Measurements from ENCODE around the gene DHX34.

Gene DHX34

GRCh38 chr19:47417746-47418691, 68.9 kb downstream of the DHX34 start:
- no peak for DNase-seq (ENCODE audit: low read depth in 3 of 3)

- DNase-seq (ENCODE audit: low read depth in 3 of 3): no peak
These were observed 69.5 kb downstream of the DHX34 start for GRCh38 chr19:47418692-47419029.

- DNase-seq (ENCODE audit: low read depth in 3 of 3): no peak
These were observed 70.1 kb downstream of the DHX34 start, which contains the start of gene MEIS3 for GRCh38 chr19:47419030-47419783. Gene MEIS3 (minus strand): TSS chr19:47419527. CDS start chr19:47419081, 446 bp downstream.

- no peak for DNase-seq (ENCODE audit: low read depth in 3 of 3)
These were observed 70.7 kb downstream of the DHX34 start for GRCh38 chr19:47419789-47420188.

- no peak for DNase-seq (ENCODE audit: low read depth in 3 of 3)
These were observed 72.2 kb downstream of the DHX34 start for GRCh38 chr19:47421244-47421786.

- DNase-seq (ENCODE audit: low read depth in 3 of 3): no peak
These were observed 72.8 kb downstream of the DHX34 start for GRCh38 chr19:47421844-47422395.

DNA sequence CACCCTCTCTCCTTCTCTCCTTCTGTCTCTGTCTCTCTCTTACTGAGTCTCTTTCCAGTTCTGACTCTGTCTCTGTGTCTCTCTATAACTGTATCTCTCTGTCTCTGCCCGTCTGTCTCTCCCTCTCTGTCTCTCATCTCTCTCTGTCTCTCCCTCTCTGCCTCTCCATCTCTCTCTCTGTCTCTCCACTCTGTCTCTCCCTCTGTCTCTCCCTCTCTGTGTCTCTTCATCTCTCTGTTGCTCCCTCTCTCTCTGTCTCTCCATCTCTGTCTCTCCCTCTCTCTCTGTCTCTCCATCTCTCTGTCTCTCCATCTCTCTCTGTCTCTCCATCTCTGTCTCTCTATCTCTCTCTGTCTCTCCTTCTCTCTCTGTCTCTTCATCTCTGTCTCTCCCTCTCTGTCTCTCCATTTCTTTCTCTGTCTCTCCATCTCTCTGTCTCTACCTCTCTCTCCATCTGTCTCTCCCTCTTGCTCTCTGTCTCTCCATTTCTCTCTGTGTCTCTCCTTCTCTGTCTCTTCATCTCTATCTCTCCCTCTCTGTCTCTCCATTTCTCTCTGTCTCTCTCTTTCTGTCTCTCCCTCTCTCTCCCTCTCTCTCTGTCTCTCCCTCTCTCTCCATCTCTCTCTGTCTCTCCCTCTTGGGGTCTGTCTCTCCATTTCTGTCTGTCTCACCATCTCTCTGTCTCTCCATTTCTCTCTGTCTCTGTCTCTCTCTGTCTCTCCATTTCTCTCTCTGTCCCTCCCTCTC, 73.5 kb downstream of the DHX34 start:
- DNase-seq (ENCODE audit: low read depth in 3 of 3): no peak

DNA sequence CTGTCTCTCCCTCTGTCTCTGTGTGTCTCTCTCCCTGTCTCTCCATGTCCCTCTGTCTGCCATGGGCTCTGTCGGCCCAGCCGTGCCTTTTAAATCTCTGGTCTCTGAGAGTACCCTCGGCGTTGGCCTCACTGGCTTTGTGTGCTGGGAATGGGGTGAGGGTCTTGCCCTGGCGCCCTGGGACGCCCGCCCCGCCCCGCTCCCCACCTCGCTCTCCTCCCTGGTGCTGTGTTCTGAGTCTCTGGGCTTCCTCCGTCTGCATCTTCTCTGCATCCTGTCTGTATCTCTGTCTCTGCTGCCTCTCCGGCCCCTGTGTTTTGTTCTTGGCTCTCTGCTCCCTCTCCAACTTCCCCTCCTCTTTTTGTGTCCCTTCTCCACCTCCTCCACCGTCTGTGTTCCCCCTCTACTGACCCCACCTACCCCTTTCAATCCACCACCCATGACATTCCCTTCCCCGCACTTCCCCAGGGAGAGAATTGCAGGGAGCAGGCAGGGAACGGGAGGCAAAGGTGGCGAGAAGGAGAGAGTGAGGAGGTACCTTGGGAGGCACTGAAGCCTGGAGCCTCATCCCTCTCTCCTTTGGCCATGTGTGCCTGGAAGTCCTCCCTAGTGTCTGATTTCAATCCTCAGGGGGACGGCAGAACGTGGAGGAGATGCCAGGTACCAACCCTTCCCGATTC, 74.2 kb downstream of the DHX34 start:
- no peak for DNase-seq (ENCODE audit: low read depth in 3 of 3)

GRCh38 chr19:47427241-47428176, 78.4 kb downstream of the DHX34 start:
- peak; percentile 39 to 54 (median 39) for DNase-seq (ENCODE audit: low read depth in 3 of 3)

- DNase-seq (ENCODE audit: low read depth in 3 of 3): peak; percentile 51 to 80 (median 75)
These were observed 79.2 kb downstream of the DHX34 start for GRCh38 chr19:47428177-47428894.

GRCh38 chr19:47429140-47429793, 80.2 kb downstream of the DHX34 start:
- DNase-seq (ENCODE audit: low read depth in 3 of 3): no peak

- DNase-seq (ENCODE audit: low read depth in 3 of 3): no peak
These were observed 81.1 kb downstream of the DHX34 start for GRCh38 chr19:47430041-47430802.

DNA sequence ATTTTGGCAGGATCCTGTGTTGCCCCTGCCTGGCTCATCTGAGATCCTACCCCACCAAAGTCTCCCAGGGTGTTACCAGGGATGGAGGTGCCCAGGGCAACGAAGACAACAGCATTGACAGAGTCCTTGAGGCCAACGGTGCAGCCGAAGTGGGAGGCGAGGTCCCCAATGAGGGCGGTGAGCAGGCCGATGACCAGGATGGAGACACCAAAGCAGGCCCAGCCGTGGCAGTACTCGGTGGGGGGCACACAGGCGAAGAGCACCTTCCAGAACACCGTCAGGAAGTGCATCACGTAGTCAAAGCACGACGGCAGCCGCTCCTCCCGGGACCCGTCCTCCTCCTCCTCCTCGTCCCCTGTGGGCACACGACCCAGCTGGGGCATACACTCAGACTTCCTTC, 83.0 kb downstream of the DHX34 start:
- DNase-seq (ENCODE audit: low read depth in 3 of 3): no peak
